Activated CD4-positive, CD25-positive, alpha-beta regulatory T cell (primary cell): ENCODE measurements around the gene COPS4.
A peak's percentile ranks its signal among the peaks of the same experiment; 100 is the strongest.
"Not testable (repeated sequence)": the region's sequence is repeated elsewhere in the genome, so short reads cannot be mapped to it uniquely, and the experiment has no call there.

Experiments
- DNase-seq, 4 experiments: peaks; one replicate each; lab custom pipeline; 2025; lab: John Stamatoyannopoulos, UW

Gene COPS4

GRCh38 chr4:83083925-83084475 is 49.0 kb downstream of the COPS4 start:
- peak in 3 of 4 experiments; percentile 4 to 55 (median 48) for DNase-seq

DNA sequence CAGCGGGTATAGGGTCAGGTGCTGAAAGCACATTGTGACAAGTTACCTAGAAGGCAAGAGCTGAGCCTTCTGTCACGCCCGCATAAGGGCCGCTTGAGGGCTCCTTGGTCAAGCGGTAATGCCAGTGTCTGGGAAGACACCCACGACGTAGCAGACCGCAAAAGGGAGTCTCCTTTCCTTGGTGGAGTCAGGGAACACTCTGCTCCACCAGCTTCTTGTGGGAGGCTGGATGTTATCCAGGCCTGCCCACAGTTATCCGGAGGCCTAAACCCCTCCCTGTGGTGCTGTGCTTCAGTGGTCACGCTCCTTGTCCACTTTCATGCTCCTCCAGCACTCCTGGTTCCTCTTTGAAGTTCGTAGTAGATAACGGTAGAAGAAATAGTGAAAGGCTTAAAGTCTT is 50.0 kb downstream of the COPS4 start:
- DNase-seq = not testable (repeated sequence)

DNA sequence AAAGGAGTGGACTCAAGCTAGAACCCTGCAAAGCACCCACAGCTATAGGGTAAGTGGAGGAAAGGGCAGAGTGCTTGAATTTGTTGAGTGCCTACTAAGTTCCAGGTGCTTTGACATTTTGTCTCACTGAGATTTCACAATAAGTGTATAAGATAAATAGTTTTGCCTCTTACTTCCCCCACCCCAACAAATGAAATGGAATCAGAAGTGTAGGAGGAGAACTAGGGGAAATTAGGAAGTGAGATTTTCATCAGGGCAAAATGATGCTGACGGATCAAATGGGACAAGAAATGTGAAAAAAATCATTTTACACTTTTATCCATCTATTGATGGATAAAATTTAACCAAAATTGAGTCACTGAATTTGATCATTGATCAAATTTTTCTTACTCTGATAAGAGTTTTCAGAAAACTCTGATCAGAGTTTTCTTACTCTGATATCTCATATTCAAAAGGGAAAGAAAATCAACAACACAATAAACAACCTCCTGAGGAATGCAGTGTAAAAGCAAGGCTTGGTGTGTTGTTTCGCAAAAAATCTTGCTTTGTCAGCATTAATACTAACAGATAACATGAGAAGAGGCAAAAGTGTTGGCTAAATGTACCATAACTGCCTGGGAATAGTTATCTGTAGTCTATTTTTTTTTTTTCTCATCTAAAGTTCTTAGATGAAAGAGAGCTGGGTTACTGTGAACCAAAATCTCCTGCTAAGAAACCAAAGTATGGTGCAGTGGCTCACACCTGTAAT is 54.6 kb downstream of the COPS4 start:
- DNase-seq = no peak

GRCh38 chr4:83093060-83093640 is 58.2 kb downstream of the COPS4 start:
- DNase-seq = no peak

DNA sequence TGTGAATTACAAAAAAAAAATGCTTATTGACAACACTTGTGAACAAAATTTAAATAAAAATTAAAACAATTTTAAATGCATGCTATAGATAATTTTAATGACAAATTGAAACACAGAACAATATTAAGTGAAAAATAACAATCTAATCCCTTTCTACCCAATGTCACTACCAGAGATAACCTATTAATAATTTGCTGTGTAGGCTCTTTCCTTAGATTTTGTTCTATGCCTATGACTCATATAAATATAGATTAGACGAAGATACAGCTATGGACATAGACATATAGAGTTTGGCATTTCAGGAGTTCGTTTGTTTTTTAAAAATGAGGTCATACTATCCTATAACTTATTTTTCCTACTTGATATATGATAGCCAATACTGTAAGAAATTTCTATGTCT is 61.4 kb downstream of the COPS4 start:
- DNase-seq = no peak

GRCh38 chr4:83104991-83105390 is 70.0 kb downstream of the COPS4 start:
- DNase-seq = no peak

- DNase-seq = no peak
These were observed 72.6 kb downstream of the COPS4 start for GRCh38 chr4:83107631-83108030.

DNA sequence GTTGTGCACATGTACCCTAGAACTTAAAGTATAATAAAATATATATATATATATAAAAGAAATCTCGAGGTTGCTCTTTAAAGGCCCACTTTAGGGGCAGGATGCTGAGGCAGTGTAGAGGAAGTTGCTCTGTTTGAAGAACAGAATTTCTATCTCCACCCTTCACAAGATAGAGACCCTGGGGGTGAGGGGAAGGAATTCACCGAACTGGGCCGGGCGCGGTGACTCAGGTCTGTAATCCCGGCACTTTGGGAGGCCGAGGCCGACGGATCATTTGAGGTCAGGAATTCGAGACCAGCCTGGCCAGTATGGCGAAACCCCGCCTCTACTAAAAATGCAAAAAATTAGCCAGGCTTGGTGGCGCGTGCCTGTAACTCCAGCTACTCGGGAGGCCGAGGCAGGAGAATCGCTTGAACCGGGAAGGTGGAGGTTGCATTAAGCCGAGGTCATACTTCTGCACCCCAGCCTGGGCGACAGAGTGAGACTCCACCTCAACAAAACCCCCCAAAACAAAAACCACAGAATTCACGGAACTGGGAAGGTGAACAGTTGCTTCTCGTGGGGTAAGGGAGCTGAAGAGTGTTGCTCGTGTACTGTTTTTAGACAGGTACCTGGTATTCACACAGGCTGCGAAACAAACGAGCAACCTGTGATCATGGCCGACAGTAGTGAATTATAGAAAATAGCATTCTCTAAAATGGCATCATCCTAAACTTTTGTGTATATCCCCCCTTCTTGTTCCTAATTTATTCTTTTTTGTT is 73.3 kb downstream of the COPS4 start:
- no peak for DNase-seq

DNA sequence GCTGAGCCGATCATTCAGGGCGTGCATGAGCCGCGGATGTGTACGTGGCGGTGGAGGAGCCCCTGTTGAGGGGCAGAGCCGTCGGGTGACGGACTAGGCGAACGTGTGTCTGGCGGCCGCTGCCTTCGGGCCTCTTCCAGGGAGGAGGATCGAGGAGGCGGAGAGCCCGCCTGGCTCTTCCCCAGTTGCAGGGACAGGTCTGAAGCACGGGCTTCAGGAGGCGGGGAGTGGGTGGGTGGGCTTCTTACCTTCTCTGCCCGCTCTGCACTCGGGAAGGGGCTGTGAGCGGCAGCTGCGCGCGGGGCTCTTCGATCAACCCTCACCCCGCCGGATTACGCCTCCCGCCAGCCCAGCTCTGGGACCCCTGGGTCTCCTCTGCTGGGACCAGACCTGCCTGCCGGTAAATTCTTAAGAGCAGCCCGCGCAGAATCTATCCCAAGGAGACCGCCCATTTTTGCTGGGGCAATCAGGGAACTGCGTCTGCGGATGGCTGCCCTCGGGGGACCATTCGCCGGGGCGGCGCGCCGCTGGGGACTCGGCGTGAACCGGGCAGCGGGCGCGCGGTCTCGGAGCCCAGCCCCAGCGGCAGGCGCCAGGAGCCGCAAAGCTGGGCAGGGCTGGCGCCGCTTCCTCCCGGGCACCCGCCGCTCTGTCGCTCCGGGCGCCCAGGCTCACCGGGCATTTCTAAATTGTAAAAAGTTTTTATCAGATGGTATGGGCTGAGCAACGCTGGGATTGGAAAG is 74.7 kb downstream of the COPS4 start:
- peak in 3 of 4 experiments; percentile 9 to 45 (median 28) for DNase-seq

DNA sequence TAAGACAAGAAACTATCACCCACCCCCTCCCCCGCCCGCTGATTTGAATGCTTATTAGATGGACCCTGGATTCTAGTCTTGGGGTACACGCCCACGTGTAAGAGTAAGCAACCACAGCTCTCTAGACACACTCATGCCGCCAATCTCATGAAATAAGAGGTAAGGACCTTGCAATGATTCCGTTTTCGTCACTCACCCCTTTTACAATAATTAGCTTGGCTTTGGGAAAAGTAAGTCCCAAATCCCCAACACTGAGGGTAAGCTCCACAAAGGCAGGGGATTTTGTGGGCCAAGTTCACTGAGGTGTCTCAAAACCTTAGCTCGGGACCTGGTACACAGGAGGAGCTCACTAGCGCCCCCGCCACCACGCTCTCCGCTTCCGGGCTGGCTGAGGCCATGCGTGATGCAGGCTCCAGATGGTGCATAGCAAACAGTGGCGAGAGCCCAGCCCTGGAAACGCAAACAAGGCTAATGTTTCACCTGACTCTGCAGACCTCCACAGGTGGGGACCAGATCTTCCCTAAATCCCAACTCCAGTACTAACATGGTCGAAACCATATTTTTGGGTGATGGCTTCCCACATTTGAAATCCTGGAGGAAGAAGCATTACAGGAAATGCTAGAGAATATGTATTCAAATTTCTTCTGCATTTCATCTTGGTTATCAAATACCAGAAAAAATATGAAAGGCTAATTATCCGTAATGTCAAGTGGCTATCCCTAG is 75.4 kb downstream of the COPS4 start:
- DNase-seq = peak; percentile 57 to 85 (median 78)

GRCh38 chr4:83110970-83111750 is 76.2 kb downstream of the COPS4 start:
- DNase-seq = no peak

DNA sequence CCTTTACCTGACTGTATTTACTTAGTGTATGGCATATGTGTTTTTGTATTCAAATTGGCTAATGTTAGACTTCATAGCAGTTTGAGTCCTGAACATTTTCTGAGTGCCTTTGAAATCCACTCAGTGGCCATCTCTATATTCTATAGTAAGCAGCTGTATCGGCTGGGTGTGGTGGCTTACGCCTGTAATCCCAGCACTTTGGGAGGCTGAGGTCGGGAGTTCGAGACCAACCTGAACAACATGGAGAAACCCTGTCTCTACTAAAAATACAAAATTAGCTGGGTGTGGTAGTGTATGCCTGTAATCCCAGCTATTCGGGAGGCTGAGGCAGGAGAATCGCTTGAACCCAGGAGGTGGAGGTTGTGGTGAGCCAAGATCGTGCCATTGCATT is 76.8 kb downstream of the COPS4 start:
- DNase-seq = not testable (repeated sequence)

DNA sequence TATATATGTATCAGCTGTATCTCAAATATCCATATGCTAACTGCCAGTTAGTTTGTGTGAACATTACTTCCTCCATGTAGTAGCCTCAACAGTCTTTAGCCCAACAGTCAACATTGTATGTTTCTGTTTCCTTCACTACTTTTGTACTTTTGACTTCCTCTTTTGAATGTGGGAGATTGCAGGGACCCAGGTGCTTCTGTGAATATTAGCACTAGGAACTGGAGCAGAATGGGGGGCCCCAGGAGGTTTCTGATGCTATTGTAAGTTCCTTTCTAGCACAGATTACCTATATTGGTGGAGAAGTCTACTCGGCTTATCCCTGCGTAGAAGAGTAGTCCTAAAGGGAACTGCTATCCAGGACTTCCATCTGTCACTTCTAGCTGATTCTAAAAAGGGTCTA is 77.2 kb downstream of the COPS4 start:
- no peak for DNase-seq

DNA sequence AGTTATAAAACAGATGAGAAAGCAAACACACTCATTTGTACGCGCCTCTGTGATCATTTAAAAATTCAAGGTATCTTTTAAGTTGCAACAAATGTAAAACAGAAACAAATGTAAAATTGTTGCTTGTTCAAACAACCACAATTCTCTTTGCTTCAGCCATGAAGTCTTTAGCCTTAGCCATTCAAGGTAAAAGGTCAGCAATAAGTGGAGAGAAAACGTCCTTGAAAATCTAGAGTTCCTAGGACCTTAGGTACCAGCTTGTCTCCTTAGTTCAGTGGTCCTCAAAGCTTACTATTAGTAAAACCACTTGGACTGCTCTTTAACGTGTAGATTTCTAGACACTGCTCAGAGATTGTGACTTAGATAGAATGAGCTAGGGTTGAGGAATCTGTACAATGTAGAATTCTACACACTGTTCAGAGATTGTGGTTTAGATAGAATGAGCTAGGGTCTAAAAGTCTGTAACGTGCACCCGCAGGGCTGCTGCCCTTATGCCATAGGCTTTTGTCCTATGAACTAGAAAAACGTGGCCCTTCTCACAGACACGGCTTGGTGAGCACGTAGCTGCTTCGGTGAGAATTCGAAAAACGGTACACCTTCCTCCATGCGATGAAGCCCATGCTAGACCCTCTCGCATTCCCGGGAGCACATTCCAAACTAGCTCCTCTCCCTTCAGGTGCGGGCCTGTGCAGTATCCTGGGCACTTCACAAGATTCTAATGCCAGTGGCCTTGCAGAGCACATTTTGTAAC is 77.9 kb downstream of the COPS4 start:
- no peak for DNase-seq

DNA sequence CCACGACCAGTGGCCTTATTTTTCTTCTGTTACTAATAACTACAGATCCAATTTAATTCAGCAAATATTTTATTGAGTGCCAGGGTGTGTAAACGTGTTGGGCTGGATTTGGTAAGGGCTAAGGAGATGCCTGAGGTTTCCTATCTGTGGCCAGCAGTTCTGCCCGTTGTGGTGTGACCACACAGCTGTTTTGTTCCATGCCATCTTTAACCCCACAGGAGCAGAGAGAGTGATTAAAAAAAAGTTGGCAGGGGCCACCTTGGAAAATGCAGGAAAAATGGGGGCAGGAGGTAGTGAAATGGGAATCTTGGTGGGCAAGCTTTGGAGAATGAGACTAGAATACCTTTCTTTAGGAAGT is 78.4 kb downstream of the COPS4 start:
- no peak for DNase-seq

DNA sequence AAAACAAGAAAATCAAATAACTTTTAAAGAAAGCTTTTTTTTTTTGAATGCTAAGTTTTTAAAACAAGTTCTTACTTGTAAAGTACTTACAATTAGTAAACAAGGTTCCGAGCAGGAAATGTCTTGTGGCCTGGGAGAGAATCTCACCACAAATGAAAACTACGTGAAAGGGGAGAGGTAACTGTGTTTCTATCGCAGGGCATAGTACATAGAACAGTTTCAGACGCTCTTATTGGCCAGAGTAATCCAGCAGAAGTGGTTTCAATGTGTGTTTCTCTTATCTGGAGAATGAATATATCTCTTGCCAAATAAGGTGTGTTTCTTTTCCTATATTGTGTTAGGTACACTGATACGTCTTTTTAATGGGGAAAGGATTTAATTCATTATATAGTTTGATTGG is 79.6 kb downstream of the COPS4 start, which contains the start of gene PLAC8:
Gene PLAC8, minus strand, starts transcription at position 154 of the 400 bp plus-strand sequence. CDS start 6,808 bp downstream, outside the sequence.
- no peak for DNase-seq

DNA sequence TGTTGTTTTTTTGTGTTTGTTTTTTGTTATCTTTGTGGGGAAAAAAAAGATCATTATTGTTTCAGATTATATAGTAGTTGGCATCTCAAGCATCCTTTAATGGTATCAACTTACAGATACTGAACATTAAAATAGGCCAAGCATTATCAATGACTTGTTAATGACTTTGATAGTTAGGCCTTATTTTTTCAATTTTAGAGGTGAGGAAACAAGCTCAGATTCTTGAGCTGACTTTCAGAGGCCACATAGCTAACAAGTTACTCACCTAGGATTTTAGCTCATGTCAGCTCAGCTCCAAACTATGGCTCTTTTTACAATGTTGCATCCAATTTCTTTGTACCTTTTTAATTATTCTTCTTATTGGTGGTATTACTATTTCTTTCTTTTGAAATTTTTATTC is 80.0 kb downstream of the COPS4 start:
- no peak for DNase-seq

- DNase-seq = no peak
These were observed 80.8 kb downstream of the COPS4 start for GRCh38 chr4:83115656-83116285.

DNA sequence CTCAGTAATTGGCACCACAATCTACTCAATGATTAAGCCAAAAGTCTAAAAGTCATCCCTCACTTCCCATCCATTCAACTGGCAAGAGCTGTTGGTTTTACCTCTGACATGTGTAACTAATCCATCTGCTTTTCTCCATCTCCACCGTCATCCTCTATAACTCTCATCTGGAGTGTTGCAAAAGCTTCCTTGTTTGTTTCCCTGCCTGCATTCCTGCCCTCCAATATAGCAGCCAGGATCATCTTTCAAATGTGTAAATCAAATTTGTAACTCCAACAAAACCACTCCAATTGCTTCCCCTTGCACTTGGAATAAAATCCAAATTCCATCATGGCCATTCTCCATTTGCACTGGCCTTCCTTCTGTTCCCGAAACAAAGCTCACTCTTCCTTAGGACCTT is 83.9 kb downstream of the COPS4 start:
- DNase-seq = no peak
